Astrocyte of the spinal cord (primary cell): ENCODE measurements around the gene DNAH3.
A peak's percentile ranks its signal among the peaks of the same experiment; 100 is the strongest.
"Not testable (repeated sequence)": the region's sequence is repeated elsewhere in the genome, so short reads cannot be mapped to it uniquely, and the experiment has no call there.

Source experiments
- DNase-seq: peaks from one replicate; pipeline ENCODE4 v3.0.0; 2011; ENCODE audit warnings: low read depth, low spot score
- H3K4me3 ChIP-seq: 2 replicates; pipeline ENCODE4 v1.5.1; 2011; ENCODE audit warnings: low read depth, mild to moderate bottlenecking, low read length, moderate library complexity
- in situ Hi-C: cut with HindIII; loops from 2 replicates; pipeline ENCODE4 v1.10.0; 2017; ENCODE audit warnings: low sequenced_read_pairs
- TF ChIP-seq, protein P1 (sequence below): IDR thresholded peaks from 2 replicates; pipeline ENCODE4 v1.5.1; 2012; ENCODE audit warnings: low read depth, mild to moderate bottlenecking, low read length, inconsistent platforms

The DNAH3 gene

GRCh38 chr16:21100447-21100846, 50.2 kb downstream of the DNAH3 start:
- TF ChIP-seq, protein P1, sequence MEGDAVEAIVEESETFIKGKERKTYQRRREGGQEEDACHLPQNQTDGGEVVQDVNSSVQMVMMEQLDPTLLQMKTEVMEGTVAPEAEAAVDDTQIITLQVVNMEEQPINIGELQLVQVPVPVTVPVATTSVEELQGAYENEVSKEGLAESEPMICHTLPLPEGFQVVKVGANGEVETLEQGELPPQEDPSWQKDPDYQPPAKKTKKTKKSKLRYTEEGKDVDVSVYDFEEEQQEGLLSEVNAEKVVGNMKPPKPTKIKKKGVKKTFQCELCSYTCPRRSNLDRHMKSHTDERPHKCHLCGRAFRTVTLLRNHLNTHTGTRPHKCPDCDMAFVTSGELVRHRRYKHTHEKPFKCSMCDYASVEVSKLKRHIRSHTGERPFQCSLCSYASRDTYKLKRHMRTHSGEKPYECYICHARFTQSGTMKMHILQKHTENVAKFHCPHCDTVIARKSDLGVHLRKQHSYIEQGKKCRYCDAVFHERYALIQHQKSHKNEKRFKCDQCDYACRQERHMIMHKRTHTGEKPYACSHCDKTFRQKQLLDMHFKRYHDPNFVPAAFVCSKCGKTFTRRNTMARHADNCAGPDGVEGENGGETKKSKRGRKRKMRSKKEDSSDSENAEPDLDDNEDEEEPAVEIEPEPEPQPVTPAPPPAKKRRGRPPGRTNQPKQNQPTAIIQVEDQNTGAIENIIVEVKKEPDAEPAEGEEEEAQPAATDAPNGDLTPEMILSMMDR, result no peak
- no peak overlapping the region for H3K4me3 ChIP-seq
- DNase-seq, result peak; percentile 89
- in situ Hi-C loops, result no loop called here

GRCh38 chr16:21097151-21097550, 53.5 kb downstream of the DNAH3 start:
- peak; percentile 28 for DNase-seq

GRCh38 chr16:21094719-21095118, 55.9 kb downstream of the DNAH3 start:
- H3K4me3 ChIP-seq, in situ Hi-C loops: not testable (repeated sequence)

More at GRCh38 chr16:21097151-21097550, 53.5 kb downstream of the DNAH3 start:
- no peak overlapping the region for H3K4me3 ChIP-seq
- TF ChIP-seq, protein P1, result no peak
- in situ Hi-C loops, result no loop called here

DNA sequence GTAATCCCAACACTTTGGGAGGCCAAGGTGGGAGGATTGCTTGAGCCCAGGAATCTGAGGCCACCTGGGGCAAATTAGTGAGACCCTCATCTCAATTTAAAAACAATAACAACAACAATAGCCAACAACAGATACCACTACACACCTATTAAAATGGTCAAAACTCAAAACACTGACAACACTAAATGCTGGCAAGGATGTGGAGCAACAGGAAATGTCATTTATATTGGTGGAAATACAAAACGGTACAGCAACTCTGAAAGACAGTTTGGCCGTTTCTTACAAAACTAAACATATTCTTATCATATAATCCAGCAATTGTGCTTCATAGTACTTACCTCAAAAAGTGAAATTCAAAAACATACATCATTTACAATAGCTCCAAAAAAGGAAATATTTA, 57.7 kb downstream of the DNAH3 start:
- in situ Hi-C loops, result no loop called here
- H3K4me3 ChIP-seq, result no peak overlapping the region
- TF ChIP-seq, protein P1, result no peak
- DNase-seq, result no peak

More at GRCh38 chr16:21094719-21095118, 55.9 kb downstream of the DNAH3 start:
- DNase-seq, result not testable (repeated sequence)

GRCh38 chr16:21088646-21089538, 61.8 kb downstream of the DNAH3 start:
- DNase-seq, result peak; percentile 60
- in situ Hi-C loops, result no loop called here
- TF ChIP-seq, protein P1, result no peak
- no peak overlapping the region for H3K4me3 ChIP-seq

DNA sequence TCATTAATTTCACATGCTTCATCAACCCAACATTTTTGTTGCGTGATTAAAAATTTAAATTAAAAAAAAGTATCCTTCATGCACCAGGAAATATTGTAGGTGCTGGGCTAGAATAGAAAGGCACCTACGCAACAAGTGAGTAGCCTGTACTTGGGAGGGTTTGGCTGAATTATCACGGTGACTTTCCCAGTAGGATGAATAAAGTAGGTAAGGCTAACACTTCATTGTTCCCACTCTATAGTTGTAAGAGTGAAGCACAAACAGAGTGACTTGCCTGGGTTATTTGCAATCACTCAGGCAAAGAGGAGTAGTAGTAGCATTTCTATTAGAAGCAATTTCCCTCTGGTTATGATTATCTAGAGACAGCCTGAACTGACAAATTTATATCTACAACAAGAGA, 62.5 kb downstream of the DNAH3 start:
- no peak overlapping the region for H3K4me3 ChIP-seq
- no peak for DNase-seq
- TF ChIP-seq, protein P1, result no peak
- in situ Hi-C loops, result no loop called here

- no peak for DNase-seq
- TF ChIP-seq, protein P1, result no peak
- no peak overlapping the region for H3K4me3 ChIP-seq
- in situ Hi-C loops, result no loop called here
Observed at GRCh38 chr16:21084631-21085225, 65.9 kb downstream of the DNAH3 start.
